ENCODE measurements around the gene SCAMP2. TPM values are rescaled to one million over a fixed set of nuclear protein-coding genes. Genes with fewer than 3 reads are reported as not detected.

The SCAMP2 gene
- total RNA-seq, 1 experiment from 2014 or later = 94.4 TPM

DNA sequence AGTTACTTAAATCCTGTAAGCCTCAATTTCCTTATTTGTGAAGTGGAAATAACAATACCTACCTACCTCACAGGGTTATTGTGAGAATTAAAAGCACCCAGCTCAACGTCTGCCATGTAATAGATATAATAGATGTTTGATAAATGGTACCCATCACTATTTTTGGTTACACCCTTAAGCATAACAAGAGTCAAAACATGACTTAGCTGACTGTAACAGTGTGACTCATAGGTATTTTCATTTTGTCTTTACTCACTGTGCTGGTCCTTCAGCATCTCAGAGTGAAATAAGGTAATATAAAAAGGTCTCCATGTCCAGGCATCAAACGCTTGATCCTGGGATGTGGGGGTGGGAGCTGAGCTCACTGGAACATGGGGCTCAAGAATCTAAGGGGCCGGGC lies 43.7 kb downstream of the SCAMP2 start:
- ChIA-PET CTCF (interaction anchor here (0.9 kb wide), 1 partner anchor 42 kb away, joined by 5 read pairs; no protein-coding TSS in a partner anchor), POLR2A (ENCODE audit: low non-redundant PET) (no interaction called here)
- no peak overlapping the region for H3K27ac ChIP-seq (ENCODE audit: low read depth, low read length, poor library complexity, severe bottlenecking)
- TF ChIP-seq, protein P1, sequence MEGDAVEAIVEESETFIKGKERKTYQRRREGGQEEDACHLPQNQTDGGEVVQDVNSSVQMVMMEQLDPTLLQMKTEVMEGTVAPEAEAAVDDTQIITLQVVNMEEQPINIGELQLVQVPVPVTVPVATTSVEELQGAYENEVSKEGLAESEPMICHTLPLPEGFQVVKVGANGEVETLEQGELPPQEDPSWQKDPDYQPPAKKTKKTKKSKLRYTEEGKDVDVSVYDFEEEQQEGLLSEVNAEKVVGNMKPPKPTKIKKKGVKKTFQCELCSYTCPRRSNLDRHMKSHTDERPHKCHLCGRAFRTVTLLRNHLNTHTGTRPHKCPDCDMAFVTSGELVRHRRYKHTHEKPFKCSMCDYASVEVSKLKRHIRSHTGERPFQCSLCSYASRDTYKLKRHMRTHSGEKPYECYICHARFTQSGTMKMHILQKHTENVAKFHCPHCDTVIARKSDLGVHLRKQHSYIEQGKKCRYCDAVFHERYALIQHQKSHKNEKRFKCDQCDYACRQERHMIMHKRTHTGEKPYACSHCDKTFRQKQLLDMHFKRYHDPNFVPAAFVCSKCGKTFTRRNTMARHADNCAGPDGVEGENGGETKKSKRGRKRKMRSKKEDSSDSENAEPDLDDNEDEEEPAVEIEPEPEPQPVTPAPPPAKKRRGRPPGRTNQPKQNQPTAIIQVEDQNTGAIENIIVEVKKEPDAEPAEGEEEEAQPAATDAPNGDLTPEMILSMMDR (conservative IDR thresholded peaks at IDR 0.05; ENCODE audit: low read depth, low read length) = no peak
- no peak for TF ChIP-seq EZH2 (IDR thresholded peaks at IDR 0.05; ENCODE audit: borderline replicate concordance, low read depth, low read length, poor library complexity, severe bottlenecking)
- H3K4me3 ChIP-seq (ENCODE audit: low read depth, low read length, poor library complexity, severe bottlenecking) = no peak overlapping the region
- BruUV-seq (replicated peaks) = no TSS peak
- H3K9me3 ChIP-seq (ENCODE audit: low read depth, low read length, poor library complexity, severe bottlenecking) = no peaks in the 10 kb centered on the region
- intact Hi-C loops (cut with micrococcal nuclease; ENCODE audit: unreplicated experiment) = no loop called here
- H3K36me3 ChIP-seq (ENCODE audit: insufficient read depth, low read length, poor library complexity, severe bottlenecking) = no peaks in the 10 kb centered on the region
- peaks cover 15% of the 10 kb centered on the region for H3K27me3 ChIP-seq (replicated peaks; ENCODE audit: insufficient read depth, low read depth, low read length, poor library complexity)
- no peak for DNase-seq (ENCODE audit: low spot score)
- peaks cover 9% of the 10 kb centered on the region for H3K4me1 ChIP-seq (ENCODE audit: insufficient read depth, low read length, poor library complexity, severe bottlenecking)

DNA sequence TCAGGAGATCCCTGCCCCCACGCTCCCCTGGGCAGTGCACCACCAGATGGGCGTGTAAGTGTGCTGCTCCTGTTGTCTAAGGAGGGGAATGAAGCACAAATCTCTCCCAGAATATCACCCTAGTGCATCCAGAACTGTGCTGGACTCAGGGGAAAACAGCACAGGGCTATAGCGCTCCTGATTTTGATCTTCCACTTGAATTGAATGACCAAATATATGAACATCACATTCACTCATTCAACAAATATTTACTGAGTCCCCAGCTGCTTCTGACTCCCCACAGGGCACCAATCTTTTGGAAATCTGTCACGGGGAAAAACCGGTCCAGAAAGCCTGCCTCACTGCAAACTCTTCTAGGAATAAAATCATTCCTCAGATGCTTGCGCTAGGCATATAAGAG lies 44.3 kb downstream of the SCAMP2 start:
- ChIA-PET CTCF (no interaction called here), POLR2A (ENCODE audit: low non-redundant PET) (no interaction called here)
- TF ChIP-seq EZH2 (IDR thresholded peaks at IDR 0.05; ENCODE audit: borderline replicate concordance, low read depth, low read length, poor library complexity, severe bottlenecking) = no peak
- TF ChIP-seq, protein P1 (conservative IDR thresholded peaks at IDR 0.05; ENCODE audit: low read depth, low read length) = no peak
- intact Hi-C loops (cut with micrococcal nuclease; ENCODE audit: unreplicated experiment) = no loop called here
- H3K4me1 ChIP-seq (ENCODE audit: insufficient read depth, low read length, poor library complexity, severe bottlenecking) = peaks cover 9% of the 10 kb centered on the region
- no peak overlapping the region for H3K4me3 ChIP-seq (ENCODE audit: low read depth, low read length, poor library complexity, severe bottlenecking)
- no peaks in the 10 kb centered on the region for H3K36me3 ChIP-seq (ENCODE audit: insufficient read depth, low read length, poor library complexity, severe bottlenecking)
- DNase-seq (ENCODE audit: low spot score) = no peak
- H3K27me3 ChIP-seq (replicated peaks; ENCODE audit: insufficient read depth, low read depth, low read length, poor library complexity) = peaks cover 15% of the 10 kb centered on the region
- H3K27ac ChIP-seq (ENCODE audit: low read depth, low read length, poor library complexity, severe bottlenecking) = no peak overlapping the region
- BruUV-seq (replicated peaks) = no TSS peak
- H3K9me3 ChIP-seq (ENCODE audit: low read depth, low read length, poor library complexity, severe bottlenecking) = no peaks in the 10 kb centered on the region

DNA sequence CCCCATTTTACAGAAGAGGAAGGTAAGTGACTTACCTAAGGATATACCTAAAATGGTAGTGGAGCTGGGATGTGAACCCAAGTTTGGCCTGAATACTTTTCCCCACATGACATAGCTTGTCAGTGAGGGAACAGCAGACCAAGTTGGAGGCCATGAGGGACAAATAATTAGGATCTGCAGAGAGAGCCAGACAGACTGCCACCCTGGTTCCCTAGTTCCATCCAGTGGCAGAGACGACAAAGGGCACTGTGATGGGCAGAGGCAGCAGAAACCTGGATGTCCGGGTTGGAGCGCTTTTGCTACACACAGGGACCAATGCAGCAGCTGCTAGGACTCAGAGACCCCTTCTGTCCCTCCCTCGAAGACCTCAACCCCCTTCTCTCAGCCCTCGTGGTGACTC lies 45.6 kb downstream of the SCAMP2 start:
- DNase-seq (ENCODE audit: low spot score) = no peak
- POLR2A ChIA-PET (ENCODE audit: low non-redundant PET) = no interaction called here
- H3K27ac ChIP-seq (ENCODE audit: low read depth, low read length, poor library complexity, severe bottlenecking) = no peak overlapping the region
- intact Hi-C loops (cut with micrococcal nuclease; ENCODE audit: unreplicated experiment) = no loop called here
- peaks cover 9% of the 10 kb centered on the region for H3K4me1 ChIP-seq (ENCODE audit: insufficient read depth, low read length, poor library complexity, severe bottlenecking)
- no TSS peak for BruUV-seq (replicated peaks)
- H3K9me3 ChIP-seq (ENCODE audit: low read depth, low read length, poor library complexity, severe bottlenecking) = no peaks in the 10 kb centered on the region
- TF ChIP-seq EZH2 (IDR thresholded peaks at IDR 0.05; ENCODE audit: borderline replicate concordance, low read depth, low read length, poor library complexity, severe bottlenecking) = no peak
- TF ChIP-seq, protein P1 (conservative IDR thresholded peaks at IDR 0.05; ENCODE audit: low read depth, low read length) = no peak
- H3K4me3 ChIP-seq (ENCODE audit: low read depth, low read length, poor library complexity, severe bottlenecking) = no peak overlapping the region
- no peaks in the 10 kb centered on the region for H3K36me3 ChIP-seq (ENCODE audit: insufficient read depth, low read length, poor library complexity, severe bottlenecking)
- H3K27me3 ChIP-seq (replicated peaks; ENCODE audit: insufficient read depth, low read depth, low read length, poor library complexity) = peaks cover 15% of the 10 kb centered on the region
- CTCF ChIA-PET = no interaction called here
